IMR-90 (cell line): ENCODE measurements around the gene RET. TPM values are rescaled to one million over a fixed set of nuclear protein-coding genes. Genes with fewer than 3 reads are reported as not detected.

Experiments
- ATAC-seq: fragments of 200-7000 bp; cut with Tn5 transposase; 2 replicates; pipeline ENCODE4 v1.9.1; 2020; ENCODE audit warnings: low read depth, mild to moderate bottlenecking, moderate library complexity
- BruUV-seq: library from RNA; stranded (reverse); fragments of 400-500 nt; replicated peaks from 2 replicates; lab custom pipeline; 2021; lab: Mats Ljungman, UMichigan
- CTCF ChIA-PET: fragments of 300-600 bp; formaldehyde crosslinking; extraction: SDS; loops from one replicate; lab custom pipeline; 2021; ENCODE audit warnings: antibody characterized with exemption; lab: Yijun Ruan, JAX
- POLR2A ChIA-PET: fragments of 300-600 bp; sonication (Branson Sonifier 250); formaldehyde crosslinking; loops from one replicate; lab custom pipeline; 2022; ENCODE audit warnings: antibody characterized with exemption; ENCODE audit not compliant: unreplicated experiment; lab: Charles Lee
- DNase-seq: peaks from one replicate; pipeline ENCODE4 v3.0.0; 2013
- H2AFZ ChIP-seq: replicated peaks from 2 replicates; pipeline ENCODE3; 2013; ENCODE audit warnings: low read length, mild to moderate bottlenecking; ENCODE audit not compliant: poor library complexity
- H2AK5ac ChIP-seq: 2 replicates; pipeline ENCODE4 v1.6.1; 2013; ENCODE audit warnings: low read depth, low read length, inconsistent platforms
- H2AK9ac ChIP-seq: replicated peaks from 2 replicates; pipeline ENCODE3; 2013; ENCODE audit warnings: mild to moderate bottlenecking, low read depth, low read length, moderate library complexity; ENCODE audit not compliant: poor library complexity
- H2BK120ac ChIP-seq: 2 replicates; pipeline ENCODE4 v1.6.1; 2013; ENCODE audit warnings: low read depth, low read length, inconsistent platforms
- H2BK15ac ChIP-seq: 3 replicates; pipeline ENCODE4 v1.6.1; 2013; ENCODE audit warnings: low read depth, low read length, inconsistent platforms
- H2BK20ac ChIP-seq: 2 replicates; pipeline ENCODE4 v1.6.1; 2013; ENCODE audit warnings: low read depth, mild to moderate bottlenecking, inconsistent platforms, low read length, moderate library complexity
- H2BK5ac ChIP-seq: 2 replicates; pipeline ENCODE4 v1.6.1; 2013; ENCODE audit warnings: mild to moderate bottlenecking, low read depth, low read length, inconsistent platforms; ENCODE audit not compliant: poor library complexity, severe bottlenecking
- H3K14ac ChIP-seq: replicated peaks from 2 replicates; pipeline ENCODE4 v1.6.1; 2013; ENCODE audit warnings: low read depth, low read length, inconsistent platforms
- H3K18ac ChIP-seq: 2 replicates; pipeline ENCODE4 v1.6.1; 2013; ENCODE audit warnings: low read depth, low read length, control low read depth
- H3K23ac ChIP-seq: 2 replicates; pipeline ENCODE4 v1.6.1; 2013; ENCODE audit warnings: low read depth, low read length, inconsistent platforms
- H3K27ac ChIP-seq: 2 replicates; pipeline ENCODE4 v1.5.1; 2013; ENCODE audit warnings: mild to moderate bottlenecking, control low read depth, low read length; ENCODE audit not compliant: insufficient read depth
- H3K27me3 ChIP-seq: 2 replicates; pipeline ENCODE4 v1.6.1; 2013; ENCODE audit warnings: low read length; ENCODE audit not compliant: control insufficient read depth, insufficient read depth
- H3K36me3 ChIP-seq: 2 replicates; pipeline ENCODE4 v1.6.1; 2013; ENCODE audit warnings: low read length, mixed read lengths; ENCODE audit not compliant: control insufficient read depth, insufficient read depth
- H3K4ac ChIP-seq: 2 replicates; pipeline ENCODE4 v1.6.1; 2013; ENCODE audit warnings: low read depth, low read length, inconsistent platforms
- H3K4me1 ChIP-seq: 2 replicates; pipeline ENCODE4 v1.6.1; 2013; ENCODE audit warnings: low read length, mixed read lengths; ENCODE audit not compliant: control insufficient read depth, insufficient read depth
- H3K4me2 ChIP-seq: 2 replicates; pipeline ENCODE4 v1.6.1; 2013; ENCODE audit warnings: low read depth, mild to moderate bottlenecking, control low read depth, low read length, moderate library complexity
- H3K4me3 ChIP-seq: 2 replicates; pipeline ENCODE4 v1.5.1; 2013; ENCODE audit warnings: low read depth, mild to moderate bottlenecking, control low read depth, low read length, moderate library complexity; ENCODE audit not compliant: insufficient read depth
- H3K56ac ChIP-seq: 2 replicates; pipeline ENCODE4 v1.6.1; 2013; ENCODE audit warnings: low read length, inconsistent platforms; ENCODE audit not compliant: insufficient read depth; ENCODE audit errors: extremely low read depth
- H3K79me1 ChIP-seq, 2 experiments: 2 replicates each; pipeline ENCODE4 v1.6.1; 2013; ENCODE audit warnings: low read length in 2 of 2, inconsistent platforms in 1 of 2, low read depth in 1 of 2
- H3K9ac ChIP-seq: 2 replicates; pipeline ENCODE4 v1.6.1; 2013; ENCODE audit warnings: low read depth, low read length, control low read depth
- H3K9me1 ChIP-seq: 2 replicates; pipeline ENCODE4 v1.6.1; 2013; ENCODE audit warnings: low read length, inconsistent platforms; ENCODE audit not compliant: insufficient read depth
- H3K9me3 ChIP-seq: 2 replicates; pipeline ENCODE4 v1.6.1; 2013; ENCODE audit warnings: low read length; ENCODE audit not compliant: control insufficient read depth, insufficient read depth
- H4K20me1 ChIP-seq: 2 replicates; pipeline ENCODE4 v1.6.1; 2013; ENCODE audit warnings: low read length, inconsistent platforms; ENCODE audit not compliant: insufficient read depth
- H4K5ac ChIP-seq: 2 replicates; pipeline ENCODE4 v1.6.1; 2013; ENCODE audit warnings: mild to moderate bottlenecking, low read depth, low read length, control low read depth
- H4K8ac ChIP-seq, 2 experiments: 2 replicates each; pipeline ENCODE4 v1.6.1; 2013; ENCODE audit warnings: low read depth in 2 of 2, low read length in 2 of 2, control low read depth in 1 of 2, inconsistent platforms in 1 of 2
- H4K91ac ChIP-seq: 2 replicates; pipeline ENCODE4 v1.6.1; 2013; ENCODE audit warnings: low read depth, low read length, inconsistent platforms; ENCODE audit not compliant: insufficient read depth
- BHLHE40 ChIP-seq: fragments of 150-350 bp; IDR thresholded peaks from 2 replicates; pipeline ENCODE4 v1.6.1; 2016; ENCODE audit warnings: mild to moderate bottlenecking, low read depth, low read length
- CEBPB ChIP-seq: IDR thresholded peaks from 2 replicates; pipeline ENCODE4 v1.6.1; 2012; ENCODE audit warnings: low read depth, low read length, improper control_type of control experiment
- CHD1 ChIP-seq: IDR thresholded peaks from 2 replicates; pipeline ENCODE4 v1.6.1; 2012; ENCODE audit warnings: low read depth, low read length, improper control_type of control experiment
- CTCF ChIP-seq: conservative IDR thresholded peaks from 2 replicates; pipeline ENCODE4 v1.5.1; 2012; ENCODE audit warnings: mild to moderate bottlenecking, low read depth, low read length, improper control_type of control experiment
- ELK1 ChIP-seq: fragments of 150-350 bp; IDR thresholded peaks from 2 replicates; pipeline ENCODE4 v1.6.1; 2016; ENCODE audit warnings: low read depth, mild to moderate bottlenecking, low read length, moderate library complexity, borderline replicate concordance
- FOS ChIP-seq: fragments of 150-350 bp; IDR thresholded peaks from 2 replicates; pipeline ENCODE4 v1.6.1; 2016; ENCODE audit warnings: low read depth, low read length
- MAFK ChIP-seq: IDR thresholded peaks from 2 replicates; pipeline ENCODE4 v1.6.1; 2012; ENCODE audit warnings: low read depth, low read length, improper control_type of control experiment
- MAZ ChIP-seq: IDR thresholded peaks from 2 replicates; pipeline ENCODE4 v1.6.1; 2012; ENCODE audit warnings: low read depth, mild to moderate bottlenecking, low read length, improper control_type of control experiment, moderate library complexity, borderline replicate concordance
- MXI1 ChIP-seq: IDR thresholded peaks from 2 replicates; pipeline ENCODE4 v1.6.1; 2012; ENCODE audit warnings: low read depth, mild to moderate bottlenecking, low read length, moderate library complexity, borderline replicate concordance
- NFE2L2 ChIP-seq: fragments of 150-350 bp; IDR thresholded peaks from 2 replicates; pipeline ENCODE4 v1.6.1; 2016; ENCODE audit warnings: low read depth, mild to moderate bottlenecking, low read length
- POLR2A ChIP-seq: IDR thresholded peaks from 2 replicates; pipeline ENCODE4 v1.6.1; 2012; ENCODE audit warnings: mild to moderate bottlenecking, low read depth, low read length
- RAD21 ChIP-seq: IDR thresholded peaks from 2 replicates; pipeline ENCODE4 v1.6.1; 2012; ENCODE audit warnings: low read length, improper control_type of control experiment
- RCOR1 ChIP-seq: IDR thresholded peaks from 2 replicates; pipeline ENCODE4 v1.6.1; 2012; ENCODE audit warnings: mild to moderate bottlenecking, low read length, improper control_type of control experiment; ENCODE audit not compliant: insufficient replicate concordance
- RFX5 ChIP-seq: IDR thresholded peaks from 2 replicates; pipeline ENCODE4 v1.8.0; 2012; ENCODE audit warnings: low read depth, mild to moderate bottlenecking, low read length, moderate library complexity
- SMC3 ChIP-seq: fragments of 150-350 bp; IDR thresholded peaks from 2 replicates; pipeline ENCODE4 v1.6.1; 2016; ENCODE audit warnings: low read depth, mild to moderate bottlenecking, antibody characterized with exemption, low read length, moderate library complexity
- WGBS, 2 experiments: methylation state at CpG; one replicate each; pipeline versions ENCODE4 v1.1.5 to v1.1.7; 2013; ENCODE audit warnings: missing lambda C conversion rate in 2 of 2; ENCODE audit not compliant: insufficient read length in 1 of 2; ENCODE audit errors: extremely low coverage in 2 of 2; 5-methylcytosine and 5-hydroxymethylcytosine counted together
- dilution Hi-C: fragments of 300-500 bp; cut with HindIII; formaldehyde crosslinking; loops from one replicate; pipeline ENCODE4 v1.14.3; 2018; ENCODE audit warnings: low sequenced_read_pairs; ENCODE audit not compliant: unreplicated experiment
- in situ Hi-C: fragments of 300-500 bp; cut with MboI; formaldehyde crosslinking; loops from 3 replicates; pipeline ENCODE4 v1.14.3; 2019; ENCODE audit warnings: low sequenced_read_pairs, inconsistent platforms, mixed read lengths
- intact Hi-C: fragments of 100-400 bp; cut with micrococcal nuclease; formaldehyde crosslinking; loops from 2 replicates; pipeline ENCODE4 v1.10.0; 2022
- polyA plus RNA-seq, 3 experiments: library from polyadenylated mRNA; depleted of rRNA; stranded (reverse); fragments of >200 nt; gene quantifications; 2 replicates each; pipeline ENCODE4 v1.2.3, GENCODE V29; 2012; ENCODE audit warnings: low replicate concordance in 1 of 3
- total RNA-seq: library from RNA; depleted of rRNA; stranded (reverse); fragments of >200 nt; gene quantifications from 2 replicates; pipeline ENCODE4 v1.2.3, GENCODE V29; 2012
- TF ChIP-seq, protein P1 (sequence below): fragments of 150-350 bp; IDR thresholded peaks from 2 replicates; pipeline ENCODE4 v1.6.1; 2017; ENCODE audit warnings: mild to moderate bottlenecking, antibody characterized with exemption, low read length, low read depth

RET gene
- total and polyA plus RNA-seq, 2 of the 4 experiments (the other 2 are of a cell fraction): 0.10 to 0.18 TPM

DNA sequence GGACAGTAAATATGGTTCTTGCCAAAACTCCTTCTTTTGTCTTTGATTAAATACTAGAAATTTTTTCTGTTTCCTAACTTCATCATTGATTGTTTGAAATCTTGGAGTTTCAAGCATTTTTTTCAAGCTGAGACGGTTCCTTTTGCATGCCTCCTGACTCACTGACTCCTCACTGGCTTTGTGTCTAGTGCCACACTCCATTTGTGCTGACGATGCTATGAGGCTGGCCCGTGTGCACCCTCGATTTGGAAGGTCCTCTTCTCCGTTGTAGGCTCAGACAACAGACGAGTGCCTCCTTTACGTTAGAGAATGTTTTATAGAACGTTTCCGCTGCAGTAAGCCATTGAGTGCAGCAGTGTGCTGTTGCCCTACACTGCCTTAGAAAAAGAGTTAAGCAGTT, 50.6 kb downstream of the RET start:
- Histone ChIP-seq H2AFZ (peak overlapping the region; percentile 11), H3K4me2 (no peak overlapping the region), H3K79me1 (no peaks in the 10 kb centered on the region), H4K5ac (no peak overlapping the region), H3K27ac (no peak overlapping the region), H4K91ac (no peak overlapping the region), H3K18ac (no peak overlapping the region), H2BK20ac (no peak overlapping the region), H2AK5ac (peak overlapping the region; percentile 36; the same call in 1 of the 2 replicates), H2BK120ac (no peak overlapping the region), H3K27me3 (peaks cover 16% of the 10 kb centered on the region), H2BK5ac (no peak overlapping the region), H2AK9ac (no peak overlapping the region), H3K23ac (no peak overlapping the region), H3K4me1 (peaks cover 15% of the 10 kb centered on the region), H3K4ac (peak overlapping the region; percentile 36; the same call in 1 of the 2 replicates), H3K9ac (no peak overlapping the region), H4K20me1 (peaks cover 3% of the 10 kb centered on the region; the same call in 1 of the 2 replicates), H3K36me3 (no peaks in the 10 kb centered on the region), H2BK15ac (no peak overlapping the region; the same call in 2 of the 3 replicates), H4K8ac (no peak overlapping the region), H3K9me1 (peaks cover 10% of the 10 kb centered on the region), H3K4me3 (no peak overlapping the region), H3K9me3 (no peaks in the 10 kb centered on the region), H3K56ac (no peak overlapping the region), H3K14ac (no peak overlapping the region)
- DNase-seq (no peak), ATAC-seq (no peak)
- dilution Hi-C loops: no loop called here
- in situ Hi-C loops: loop anchor here (25.0 kb wide), 1 partner anchor 1860 kb away; the partner anchor contains the start of gene DEPP1
- ChIA-PET POLR2A (no interaction called here), CTCF (no interaction called here)
- 69% methylated on average over 8 of the region's 9 CpGs; no CpG with 5 or more reads in 1 of the 2 experiments for WGBS, 2 experiments
- intact Hi-C loops: no loop called here
- no TSS peak for BruUV-seq
- no peak for TF ChIP-seq MXI1
- no peak for TF ChIP-seq MAFK
- no peak for TF ChIP-seq ELK1
- no peak for TF ChIP-seq BHLHE40
- no peak for TF ChIP-seq CTCF
- TF ChIP-seq POLR2A: no peak
- TF ChIP-seq, protein P1, sequence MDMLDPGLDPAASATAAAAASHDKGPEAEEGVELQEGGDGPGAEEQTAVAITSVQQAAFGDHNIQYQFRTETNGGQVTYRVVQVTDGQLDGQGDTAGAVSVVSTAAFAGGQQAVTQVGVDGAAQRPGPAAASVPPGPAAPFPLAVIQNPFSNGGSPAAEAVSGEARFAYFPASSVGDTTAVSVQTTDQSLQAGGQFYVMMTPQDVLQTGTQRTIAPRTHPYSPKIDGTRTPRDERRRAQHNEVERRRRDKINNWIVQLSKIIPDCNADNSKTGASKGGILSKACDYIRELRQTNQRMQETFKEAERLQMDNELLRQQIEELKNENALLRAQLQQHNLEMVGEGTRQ: no peak
- TF ChIP-seq CHD1: no peak
- no peak for TF ChIP-seq SMC3
- no peak for TF ChIP-seq NFE2L2
- no peak for TF ChIP-seq CEBPB
- no peak for TF ChIP-seq FOS
- no peak for TF ChIP-seq RFX5
- no peak for TF ChIP-seq RCOR1
- no peak for TF ChIP-seq MAZ
- no peak for TF ChIP-seq RAD21
